OCI-LY1 (cell line): Measurements from ENCODE around the gene RALGAPB.

ENCODE experiments used
- H2AFZ ChIP-seq: fragments of 200-600 bp; sonication (generic), shearing (Covaris generic); 2 replicates; pipeline ENCODE4 v1.6.0; 2014; ENCODE audit warnings: antibody characterized with exemption, mild to moderate bottlenecking, low read length
- H3F3A ChIP-seq: fragments of 200-600 bp; sonication (generic), shearing (Covaris generic); 2 replicates; pipeline ENCODE4 v1.6.0; 2014; ENCODE audit warnings: mild to moderate bottlenecking, antibody characterized with exemption, low read length, moderate library complexity; ENCODE audit not compliant: insufficient read depth
- H3K27ac ChIP-seq: fragments of 200-600 bp; sonication (generic); 2 replicates; pipeline ENCODE4 v1.5.1; 2014; ENCODE audit warnings: low read length, mixed run types, mild to moderate bottlenecking, low read depth; ENCODE audit not compliant: poor library complexity, severe bottlenecking
- H3K27me3 ChIP-seq: fragments of 200-600 bp; sonication (generic); 2 replicates; pipeline ENCODE4 v1.6.0; 2014; ENCODE audit warnings: antibody characterized with exemption, mild to moderate bottlenecking, low read length, moderate library complexity; ENCODE audit not compliant: insufficient read depth
- H3K36me3 ChIP-seq: fragments of 200-600 bp; sonication (generic); 2 replicates; pipeline ENCODE4 v1.6.1; 2014; ENCODE audit warnings: mild to moderate bottlenecking, antibody characterized with exemption, low read length, moderate library complexity, mixed read lengths; ENCODE audit not compliant: insufficient read depth
- H3K4me1 ChIP-seq: fragments of 200-600 bp; sonication (generic); 2 replicates; pipeline ENCODE4 v1.5.1; 2014; ENCODE audit warnings: mild to moderate bottlenecking, low read length, moderate library complexity; ENCODE audit not compliant: insufficient read depth, severe bottlenecking
- H3K4me2 ChIP-seq: fragments of 200-600 bp; sonication (generic), shearing (Covaris generic); 2 replicates; pipeline ENCODE4 v1.6.1; 2014; ENCODE audit warnings: low read length
- H3K4me3 ChIP-seq: fragments of 200-600 bp; sonication (generic); 2 replicates; pipeline ENCODE4 v1.5.1; 2014; ENCODE audit warnings: low read length, low read depth, mild to moderate bottlenecking, mixed read lengths; ENCODE audit not compliant: poor library complexity, severe bottlenecking
- H3K79me2 ChIP-seq: fragments of 200-600 bp; shearing (Covaris generic); 2 replicates; pipeline ENCODE4 v1.6.1; 2016; ENCODE audit warnings: mixed run types, low read length, mixed read lengths; ENCODE audit not compliant: insufficient read depth
- H3K9ac ChIP-seq: fragments of 200-600 bp; sonication (generic), shearing (Covaris generic); 2 replicates; pipeline ENCODE4 v1.6.1; 2014; ENCODE audit warnings: mild to moderate bottlenecking, low read length, mixed read lengths
- H3K9me2 ChIP-seq: fragments of 200-600 bp; sonication (generic), shearing (Covaris generic); 2 replicates; pipeline ENCODE4 v1.6.1; 2014; ENCODE audit warnings: low read depth, mild to moderate bottlenecking, low read length, mixed read lengths
- H3K9me3 ChIP-seq: fragments of 200-600 bp; shearing (Covaris generic); 2 replicates; pipeline ENCODE4 v1.6.1; 2014; ENCODE audit warnings: low read length, mixed read lengths
- H4K20me1 ChIP-seq: fragments of 200-600 bp; sonication (generic), shearing (Covaris generic); 2 replicates; pipeline ENCODE4 v1.6.0; 2016; ENCODE audit warnings: mild to moderate bottlenecking, low read length; ENCODE audit not compliant: insufficient read depth
- CTCF ChIP-seq: fragments of 200-600 bp; sonication (generic), shearing (Covaris generic); IDR thresholded peaks from 2 replicates; pipeline ENCODE4 v1.5.1; 2017; ENCODE audit warnings: mild to moderate bottlenecking, antibody characterized with exemption, low read length, moderate library complexity, mixed read lengths
- EZH2 ChIP-seq: fragments of 200-600 bp; sonication (generic), shearing (Covaris generic); IDR thresholded peaks from 2 replicates; pipeline ENCODE4 v1.8.0; 2017; ENCODE audit warnings: borderline replicate concordance, mixed run types, mild to moderate bottlenecking, antibody characterized with exemption, low read length, moderate library complexity, mixed read lengths

Gene RALGAPB

GRCh38 chr20:38584099-38584763 is 111.6 kb downstream of the RALGAPB start:
- Histone ChIP-seq H3K36me3 (no peaks in the 10 kb centered on the region), H3K9me2 (no peaks in the 10 kb centered on the region), H3K27me3 (peaks cover 21% of the 10 kb centered on the region; the same call in 1 of the 2 replicates), H3K27ac (no peak overlapping the region), H3K4me3 (no peak overlapping the region), H3K4me2 (no peak overlapping the region), H2AFZ (no peak overlapping the region), H3K4me1 (no peaks in the 10 kb centered on the region), H3K79me2 (no peaks in the 10 kb centered on the region), H4K20me1 (no peaks in the 10 kb centered on the region), H3F3A (no peaks in the 10 kb centered on the region), H3K9ac (no peak overlapping the region), H3K9me3 (no peaks in the 10 kb centered on the region)
- TF ChIP-seq EZH2: no peak
- TF ChIP-seq CTCF: no peak

- Histone ChIP-seq H3K9ac (no peak overlapping the region), H3K4me2 (no peak overlapping the region)
These were observed 112.9 kb downstream of the RALGAPB start for GRCh38 chr20:38585404-38586180.

GRCh38 chr20:38586181-38586525 is 113.5 kb downstream of the RALGAPB start:
- Histone ChIP-seq H3K9me3 (no peaks in the 10 kb centered on the region), H2AFZ (no peak overlapping the region), H3K9me2 (no peaks in the 10 kb centered on the region), H3F3A (no peaks in the 10 kb centered on the region), H3K9ac (no peak overlapping the region), H3K27me3 (peaks cover 15% of the 10 kb centered on the region; the same call in 1 of the 2 replicates), H3K36me3 (no peaks in the 10 kb centered on the region), H3K4me3 (no peak overlapping the region), H3K27ac (no peak overlapping the region), H3K79me2 (no peaks in the 10 kb centered on the region), H3K4me1 (no peaks in the 10 kb centered on the region), H3K4me2 (no peak overlapping the region), H4K20me1 (no peaks in the 10 kb centered on the region)
- no peak for TF ChIP-seq EZH2
- no peak for TF ChIP-seq CTCF

More at GRCh38 chr20:38585404-38586180, 112.9 kb downstream of the RALGAPB start:
- H3K9me3 ChIP-seq: no peaks in the 10 kb centered on the region
- no peaks in the 10 kb centered on the region for H3K4me1 ChIP-seq
- peaks cover 15% of the 10 kb centered on the region; the same call in 1 of the 2 replicates for H3K27me3 ChIP-seq
- no peak overlapping the region for H3K27ac ChIP-seq
- H3K36me3 ChIP-seq: no peaks in the 10 kb centered on the region
- no peaks in the 10 kb centered on the region for H3K9me2 ChIP-seq
- no peaks in the 10 kb centered on the region for H3F3A ChIP-seq
- H3K4me3 ChIP-seq: no peak overlapping the region
- H4K20me1 ChIP-seq: no peaks in the 10 kb centered on the region
- no peak overlapping the region for H2AFZ ChIP-seq
- TF ChIP-seq EZH2: no peak
- TF ChIP-seq CTCF: no peak
- H3K79me2 ChIP-seq: no peaks in the 10 kb centered on the region
